DOHH2 (cell line): ENCODE results near the gene MYO9A.
"Not testable (repeated sequence)": the region's sequence is repeated elsewhere in the genome, so short reads cannot be mapped to it uniquely, and the experiment has no call there.

Experiments
- H3F3A ChIP-seq: fragments of 200-600 bp; sonication (generic), shearing (Covaris generic); 2 replicates; pipeline ENCODE4 v1.6.0; 2016; ENCODE audit warnings: antibody characterized with exemption, mild to moderate bottlenecking; ENCODE audit not compliant: control insufficient read depth, insufficient read depth
- H3K27ac ChIP-seq: fragments of 200-600 bp; sonication (generic); 2 replicates; pipeline ENCODE4 v1.5.1; 2014; ENCODE audit warnings: low read depth, mild to moderate bottlenecking, low read length, moderate library complexity
- H3K27me3 ChIP-seq: fragments of 200-600 bp; sonication (generic); 2 replicates; pipeline ENCODE4 v1.6.1; 2014; ENCODE audit warnings: mild to moderate bottlenecking, low read length, mixed read lengths; ENCODE audit not compliant: control insufficient read depth
- H3K36me3 ChIP-seq: fragments of 200-600 bp; sonication (generic); 2 replicates; pipeline ENCODE4 v1.6.1; 2014; ENCODE audit warnings: mild to moderate bottlenecking, low read length, moderate library complexity, mixed read lengths; ENCODE audit not compliant: control insufficient read depth
- H3K4me1 ChIP-seq: fragments of 200-600 bp; sonication (generic); 2 replicates; pipeline ENCODE4 v1.6.1; 2014; ENCODE audit warnings: mild to moderate bottlenecking, low read length, mixed read lengths; ENCODE audit not compliant: control insufficient read depth
- H3K4me2 ChIP-seq: fragments of 200-600 bp; sonication (generic); 2 replicates; pipeline ENCODE4 v1.6.0; 2014; ENCODE audit warnings: mild to moderate bottlenecking, low read length, moderate library complexity
- H3K4me3 ChIP-seq: fragments of 200-600 bp; sonication (generic); 2 replicates; pipeline ENCODE4 v1.5.1; 2014; ENCODE audit warnings: mild to moderate bottlenecking, low read length, mixed read lengths
- H3K79me2 ChIP-seq: fragments of 200-600 bp; sonication (generic); 2 replicates; pipeline ENCODE4 v1.6.1; 2014; ENCODE audit warnings: mild to moderate bottlenecking, low read length, mixed read lengths; ENCODE audit not compliant: control insufficient read depth
- H3K9me2 ChIP-seq: fragments of 200-600 bp; sonication (generic); replicated peaks from 2 replicates; pipeline ENCODE4 v1.6.1; 2014; ENCODE audit warnings: mild to moderate bottlenecking, low read length, mixed read lengths; ENCODE audit not compliant: control insufficient read depth
- H3K9me3 ChIP-seq: fragments of 200-600 bp; sonication (generic); 2 replicates; pipeline ENCODE4 v1.6.1; 2014; ENCODE audit warnings: antibody characterized with exemption, low read length, mixed read lengths; ENCODE audit not compliant: control insufficient read depth, insufficient read depth
- H4K20me1 ChIP-seq: fragments of 200-600 bp; sonication (generic); 2 replicates; pipeline ENCODE4 v1.6.0; 2014; ENCODE audit warnings: low read depth, mild to moderate bottlenecking, antibody characterized with exemption, low read length, moderate library complexity; ENCODE audit not compliant: control insufficient read depth, insufficient read depth
- CTCF ChIP-seq: fragments of 200-600 bp; sonication (generic); IDR thresholded peaks from one replicate; pipeline ENCODE4 v1.5.1; 2014; ENCODE audit warnings: antibody characterized with exemption, mild to moderate bottlenecking, low read depth, low read length; ENCODE audit not compliant: poor library complexity, severe bottlenecking
- EZH2phosphoT487 ChIP-seq: fragments of 200-600 bp; sonication (generic); IDR thresholded peaks from 2 replicates; pipeline ENCODE4 v1.6.1; 2017; ENCODE audit warnings: borderline replicate concordance, mild to moderate bottlenecking, antibody characterized with exemption, low read length, moderate library complexity, mixed read lengths

The MYO9A gene

GRCh38 chr15:72033285-72033684 is 84.7 kb downstream of the MYO9A start:
- no peaks in the 10 kb centered on the region for H3K27me3 ChIP-seq
- H3K36me3 ChIP-seq: peaks cover 27% of the 10 kb centered on the region
- H3K9me2 ChIP-seq: no peaks in the 10 kb centered on the region
- no peaks in the 10 kb centered on the region for H3F3A ChIP-seq
- H3K79me2 ChIP-seq: peaks cover 68% of the 10 kb centered on the region
- H3K4me3 ChIP-seq: no peak overlapping the region
- no peaks in the 10 kb centered on the region for H4K20me1 ChIP-seq
- no peak overlapping the region for H3K4me2 ChIP-seq
- no peak for TF ChIP-seq EZH2phosphoT487
- no peak for TF ChIP-seq CTCF
- H3K9me3 ChIP-seq: no peaks in the 10 kb centered on the region
- H3K27ac ChIP-seq: no peak overlapping the region
- peaks cover 21% of the 10 kb centered on the region for H3K4me1 ChIP-seq

- Histone ChIP-seq H3K79me2 (peaks cover 8% of the 10 kb centered on the region), H3K9me3 (no peaks in the 10 kb centered on the region), H3K4me2 (no peak overlapping the region)
Measured at GRCh38 chr15:72021604-72022003, 96.3 kb downstream of the MYO9A start.

DNA sequence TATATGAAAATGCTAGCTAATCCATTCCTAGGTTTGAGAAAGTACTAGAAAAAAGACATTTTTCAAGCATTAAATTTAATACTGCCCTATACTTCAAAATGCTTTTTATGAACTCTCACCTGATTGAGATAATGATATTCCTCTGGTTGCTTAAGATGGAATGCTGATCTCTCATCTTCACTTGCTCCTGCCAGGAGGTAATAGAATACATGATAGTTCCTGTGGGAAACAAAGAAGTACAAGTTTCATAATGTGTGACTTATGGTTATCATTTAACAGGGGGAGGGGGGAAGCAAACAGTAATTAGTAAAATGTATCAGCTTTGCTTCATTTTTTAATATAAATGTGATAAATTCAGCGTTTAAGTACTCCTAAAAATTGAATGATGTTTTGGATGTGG is 97.2 kb downstream of the MYO9A start:
- H3K4me2 ChIP-seq: no peak overlapping the region

More at GRCh38 chr15:72021604-72022003, 96.3 kb downstream of the MYO9A start:
- no peaks in the 10 kb centered on the region for H4K20me1 ChIP-seq
- no peaks in the 10 kb centered on the region for H3K4me1 ChIP-seq
- no peak overlapping the region for H3K27ac ChIP-seq
- H3K9me2 ChIP-seq: no peaks in the 10 kb centered on the region
- no peaks in the 10 kb centered on the region for H3F3A ChIP-seq
- no peak overlapping the region for H3K4me3 ChIP-seq
- no peaks in the 10 kb centered on the region for H3K27me3 ChIP-seq
- TF ChIP-seq EZH2phosphoT487 (no peak), CTCF (no peak)
- peaks cover 50% of the 10 kb centered on the region for H3K36me3 ChIP-seq

GRCh38 chr15:72014555-72014954 is 103.4 kb downstream of the MYO9A start:
- H3K27me3 ChIP-seq, H3K9me2 ChIP-seq, H3K9me3 ChIP-seq, H3K4me3 ChIP-seq, H3K27ac ChIP-seq, H3K4me2 ChIP-seq, H3K79me2 ChIP-seq, H3F3A ChIP-seq, H4K20me1 ChIP-seq: not testable (repeated sequence)
- Histone ChIP-seq H3K4me1 (peaks cover 12% of the 10 kb centered on the region), H3K36me3 (peaks cover 29% of the 10 kb centered on the region)

More for the DNA sequence above, 97.2 kb downstream of the MYO9A start:
- Histone ChIP-seq H3K9me2 (no peaks in the 10 kb centered on the region), H4K20me1 (no peaks in the 10 kb centered on the region), H3K4me1 (no peaks in the 10 kb centered on the region), H3K9me3 (no peaks in the 10 kb centered on the region), H3K27ac (no peak overlapping the region), H3K36me3 (peaks cover 49% of the 10 kb centered on the region), H3F3A (no peaks in the 10 kb centered on the region), H3K4me3 (no peak overlapping the region), H3K79me2 (peaks cover 8% of the 10 kb centered on the region), H3K27me3 (no peaks in the 10 kb centered on the region)
- TF ChIP-seq EZH2phosphoT487 (no peak), CTCF (no peak)
